22Rv1 (cell line): ENCODE results near the gene N4BP2.
A peak's percentile ranks its signal among the peaks of the same experiment; 100 is the strongest.
"Not testable (repeated sequence)": the region's sequence is repeated elsewhere in the genome, so short reads cannot be mapped to it uniquely, and the experiment has no call there.

Source experiments
- H3K27ac ChIP-seq: fragments of 450-650 bp; 2 replicates; pipeline ENCODE4 v1.5.1; 2017
- ZFX ChIP-seq: fragments of 450-650 bp; IDR thresholded peaks from 2 replicates; pipeline ENCODE4 v1.6.1; 2017; ENCODE audit warnings: antibody characterized with exemption, borderline replicate concordance
- TF ChIP-seq, protein P1 (sequence below): fragments of 450-650 bp; IDR thresholded peaks from 2 replicates; pipeline ENCODE4 v1.5.1; 2017; ENCODE audit warnings: mild to moderate bottlenecking

The N4BP2 gene

DNA sequence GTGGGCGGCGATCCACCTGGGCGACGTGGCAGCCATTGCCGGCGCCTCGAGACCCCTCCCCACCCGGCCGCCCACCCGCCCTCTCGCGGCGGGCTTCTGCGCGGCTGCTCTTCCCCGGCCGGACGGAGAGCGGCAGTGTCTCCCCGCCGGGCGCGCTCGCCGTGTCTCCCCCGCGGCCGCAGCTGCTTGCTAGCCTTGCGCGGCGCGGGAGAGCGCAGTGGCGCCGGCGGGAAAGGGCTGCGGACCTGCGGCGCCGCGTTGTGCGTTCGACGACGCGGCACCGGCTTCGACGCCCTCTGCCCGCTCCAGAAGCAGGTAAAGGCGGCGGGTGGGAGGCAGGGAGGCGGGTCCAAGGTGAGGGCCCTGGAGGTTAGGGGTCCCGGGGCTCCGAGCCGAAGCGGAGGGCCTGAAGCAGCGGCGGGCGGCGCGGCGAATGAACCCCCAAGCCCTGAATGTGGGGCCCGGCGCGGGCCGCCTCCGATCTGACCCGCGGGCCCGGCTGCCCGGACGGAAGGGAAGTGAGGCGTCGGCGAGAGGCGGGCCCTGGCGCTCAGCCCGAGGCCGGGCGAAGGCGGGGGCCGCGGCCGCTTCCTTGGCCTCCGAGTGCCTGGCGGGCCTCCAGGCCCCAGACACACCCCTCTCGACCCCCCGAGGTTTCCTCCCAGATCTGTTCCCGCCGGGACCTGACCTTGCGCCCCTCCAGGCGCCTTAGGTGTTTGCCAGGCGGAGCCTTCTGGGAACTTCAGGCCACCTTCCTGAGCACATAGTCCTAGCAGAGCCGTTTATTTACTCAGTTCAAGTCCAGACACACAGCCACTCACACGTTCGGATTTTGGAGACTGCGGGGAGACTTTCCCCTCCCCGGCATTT lies at the start of gene N4BP2:
Gene N4BP2 (plus strand): TSS at position 135 of the 870 bp plus-strand sequence. CDS start 40,491 bp downstream, outside the sequence.
- H3K27ac ChIP-seq, result peak within 1 kb of the TSS; percentile 99

DNA sequence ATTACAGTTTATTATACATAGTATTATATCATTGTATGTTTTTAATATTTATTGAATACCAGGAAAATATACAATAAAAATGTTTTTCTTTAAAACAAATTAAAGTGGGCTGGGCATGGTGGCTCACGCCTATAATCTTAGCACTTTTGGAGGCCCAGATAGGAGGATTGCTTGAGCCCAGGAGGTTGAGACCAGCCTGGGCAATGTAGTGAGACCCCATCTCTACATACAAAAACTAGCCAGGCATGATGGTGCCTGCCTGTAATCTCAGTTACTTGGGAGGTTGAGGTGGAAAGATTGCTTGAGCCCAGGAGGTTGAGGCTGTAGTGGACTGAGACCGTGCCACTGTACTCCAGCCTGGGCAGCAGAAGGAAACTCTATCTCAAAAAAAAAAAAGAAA lies 40.6 kb upstream of the N4BP2 start:
- H3K27ac ChIP-seq, result no peak overlapping the region
- TF ChIP-seq, protein P1, sequence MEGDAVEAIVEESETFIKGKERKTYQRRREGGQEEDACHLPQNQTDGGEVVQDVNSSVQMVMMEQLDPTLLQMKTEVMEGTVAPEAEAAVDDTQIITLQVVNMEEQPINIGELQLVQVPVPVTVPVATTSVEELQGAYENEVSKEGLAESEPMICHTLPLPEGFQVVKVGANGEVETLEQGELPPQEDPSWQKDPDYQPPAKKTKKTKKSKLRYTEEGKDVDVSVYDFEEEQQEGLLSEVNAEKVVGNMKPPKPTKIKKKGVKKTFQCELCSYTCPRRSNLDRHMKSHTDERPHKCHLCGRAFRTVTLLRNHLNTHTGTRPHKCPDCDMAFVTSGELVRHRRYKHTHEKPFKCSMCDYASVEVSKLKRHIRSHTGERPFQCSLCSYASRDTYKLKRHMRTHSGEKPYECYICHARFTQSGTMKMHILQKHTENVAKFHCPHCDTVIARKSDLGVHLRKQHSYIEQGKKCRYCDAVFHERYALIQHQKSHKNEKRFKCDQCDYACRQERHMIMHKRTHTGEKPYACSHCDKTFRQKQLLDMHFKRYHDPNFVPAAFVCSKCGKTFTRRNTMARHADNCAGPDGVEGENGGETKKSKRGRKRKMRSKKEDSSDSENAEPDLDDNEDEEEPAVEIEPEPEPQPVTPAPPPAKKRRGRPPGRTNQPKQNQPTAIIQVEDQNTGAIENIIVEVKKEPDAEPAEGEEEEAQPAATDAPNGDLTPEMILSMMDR, result no peak
- TF ChIP-seq ZFX, result no peak

More for the DNA sequence above, at the start of gene N4BP2:
- TF ChIP-seq, protein P1, result peak; percentile 86
- no peak for TF ChIP-seq ZFX

DNA sequence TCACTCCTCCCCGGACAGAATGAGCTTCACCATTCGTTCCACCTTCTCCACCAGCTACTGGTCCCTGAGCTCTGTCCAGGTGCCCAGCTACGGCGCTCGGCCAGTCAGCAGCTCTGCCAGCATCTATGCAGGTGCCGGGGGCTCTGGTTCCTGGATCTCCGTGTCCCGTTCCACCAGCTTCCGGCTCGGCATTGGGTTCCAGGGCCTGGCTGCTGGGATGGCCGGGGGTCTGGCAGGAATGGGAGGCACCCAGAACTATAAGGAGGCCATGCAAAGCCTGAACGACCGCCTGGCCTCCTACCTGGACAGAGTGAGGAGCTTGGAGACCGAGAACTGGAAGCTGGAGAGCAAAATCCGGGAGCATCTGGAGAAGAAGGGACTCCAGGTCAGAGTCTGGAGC lies 36.4 kb upstream of the N4BP2 start:
- no peak for TF ChIP-seq ZFX
- TF ChIP-seq, protein P1, result no peak
- H3K27ac ChIP-seq, result no peak overlapping the region

DNA sequence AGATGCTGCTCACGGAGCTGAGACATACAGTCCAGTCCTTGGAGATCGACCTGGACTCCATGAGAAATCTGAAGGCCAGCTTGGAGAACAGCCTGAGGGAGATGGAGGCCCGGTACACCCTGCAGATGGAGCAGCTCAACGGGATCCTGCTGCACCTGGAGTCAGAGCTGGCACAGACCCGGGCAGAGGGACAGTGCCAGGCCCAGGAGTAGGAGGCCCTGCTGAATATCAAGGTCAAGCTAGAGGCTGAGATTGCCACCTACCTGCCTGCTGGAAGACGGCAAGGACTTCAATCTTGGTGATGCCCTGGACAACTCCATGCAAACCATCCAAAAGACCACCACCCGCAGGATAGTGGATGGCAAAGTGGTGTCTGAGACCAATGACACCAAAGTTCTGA lies 35.5 kb upstream of the N4BP2 start:
- H3K27ac ChIP-seq, result not testable (repeated sequence)

DNA sequence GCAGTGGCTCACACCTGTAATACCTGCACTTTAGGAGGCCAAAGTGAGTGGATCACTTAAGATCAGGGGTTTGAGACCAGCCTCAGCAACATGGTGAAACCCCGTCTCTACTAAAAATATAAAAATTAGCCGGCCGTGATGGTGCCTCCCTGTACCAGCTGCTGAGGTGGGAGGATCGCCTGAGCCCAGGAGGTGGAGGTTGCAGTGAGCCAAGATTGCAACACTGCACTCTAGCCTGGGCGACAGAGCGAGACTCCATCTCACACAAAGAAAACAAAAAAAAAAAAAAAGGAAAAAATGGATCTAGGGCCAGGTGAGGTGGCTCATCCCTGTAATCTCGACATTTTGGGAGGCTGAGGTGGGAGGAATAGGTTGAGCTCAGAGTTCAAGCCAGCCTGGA lies 32.6 kb upstream of the N4BP2 start:
- H3K27ac ChIP-seq, result not testable (repeated sequence)

DNA sequence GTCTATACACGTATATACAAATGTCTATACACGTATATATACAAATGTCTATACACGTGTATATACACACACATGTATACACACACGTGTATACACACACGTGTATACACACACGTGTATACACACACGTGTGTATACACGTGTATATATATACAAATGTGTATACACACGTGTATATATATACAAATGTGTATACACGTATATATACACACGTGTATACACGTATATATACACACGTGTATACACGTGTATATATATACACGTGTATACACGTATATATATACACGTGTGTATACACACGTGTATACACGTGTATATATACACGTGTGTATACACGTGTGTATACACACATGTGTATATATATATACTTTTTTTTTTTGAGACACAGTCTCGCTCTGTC lies 23.9 kb upstream of the N4BP2 start:
- no peak overlapping the region for H3K27ac ChIP-seq
- TF ChIP-seq, protein P1, result no peak
- TF ChIP-seq ZFX, result no peak

DNA sequence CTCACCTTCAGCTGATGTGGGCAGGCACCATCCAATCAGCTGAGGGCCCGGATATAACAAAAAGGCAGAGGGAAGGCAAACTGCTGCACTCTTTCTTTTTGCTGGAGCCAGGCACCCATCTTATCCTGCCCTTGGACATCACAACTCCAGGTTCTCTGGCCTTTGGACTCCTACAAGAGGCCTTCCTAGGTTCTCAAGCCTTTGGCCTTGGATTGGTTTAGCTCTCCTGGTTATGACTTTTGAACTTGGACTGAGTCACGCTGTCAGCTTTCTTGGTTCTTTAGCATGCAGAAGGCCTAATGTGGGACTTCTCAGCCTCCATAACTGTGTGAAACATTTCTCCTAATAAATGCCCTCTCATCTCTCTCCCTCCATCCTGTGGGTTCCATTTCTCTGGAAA lies 23.0 kb upstream of the N4BP2 start:
- H3K27ac ChIP-seq, result no peak overlapping the region
- no peak for TF ChIP-seq ZFX
- TF ChIP-seq, protein P1, result no peak

DNA sequence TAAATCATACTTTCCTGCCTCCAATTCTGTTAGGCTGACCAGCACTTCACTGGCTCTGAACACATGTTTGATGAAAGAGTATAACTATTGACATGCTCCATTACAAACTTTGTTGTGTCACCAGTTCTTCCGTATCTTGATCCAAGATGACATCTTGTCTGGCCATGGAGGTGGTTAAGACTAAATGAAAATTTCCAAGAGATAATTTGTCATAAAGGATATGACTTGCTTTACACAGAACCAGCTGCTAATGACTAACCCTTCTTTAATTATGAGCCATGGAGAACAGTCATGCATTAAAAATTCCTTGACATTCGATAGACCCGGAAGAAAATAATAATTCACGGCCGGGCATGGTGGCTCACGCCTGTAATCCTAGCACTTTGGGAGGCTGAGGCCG lies 17.7 kb upstream of the N4BP2 start:
- TF ChIP-seq, protein P1, result no peak
- TF ChIP-seq ZFX, result no peak

More for the DNA sequence above, 17.7 kb upstream of the N4BP2 start:
- H3K27ac ChIP-seq, result no peak overlapping the region
